Tibial artery (tissue), 4 donors: ENCODE data around the gene APCDD1.

ENCODE experiments used
- DNase-seq, 2 donors: peaks; one replicate each; pipeline ENCODE4 v3.0.0-alpha.2; 2019
- H3K27ac ChIP-seq, 2 donors: fragments of 200-600 bp; sonication (generic) in 1 of 2; 1 replicate in 1 of 2; 2 replicates in 1 of 2; pipeline ENCODE4 v1.5.1; 2018 to 2019; ENCODE audit warnings: mild to moderate bottlenecking in 1 of 2
- H3K27me3 ChIP-seq, 2 donors: fragments of 200-600 bp; sonication (generic) in 1 of 2; one replicate each; pipeline versions ENCODE4 v1.5.1 to v1.6.0; 2016 to 2019
- H3K36me3 ChIP-seq, 3 donors: fragments of 200-600 bp; sonication (generic) in 2 of 3; one replicate each; pipeline ENCODE4 v1.5.1; 2016 to 2019; ENCODE audit warnings: mild to moderate bottlenecking in 2 of 3
- H3K4me1 ChIP-seq, 4 donors: fragments of 200-600 bp; sonication (generic) in 2 of 4; 1 replicate in 3 of 4; 2 replicates in 1 of 4; pipeline ENCODE4 v1.5.1; 2016 to 2019
- H3K4me3 ChIP-seq, 2 donors: fragments of 200-600 bp; sonication (generic) in 1 of 2; 1 replicate in 1 of 2; 2 replicates in 1 of 2; pipeline ENCODE4 v1.5.1; 2018 to 2019; ENCODE audit warnings: mild to moderate bottlenecking in 2 of 2
- H3K9me3 ChIP-seq, 3 donors: fragments of 200-600 bp; sonication (generic) in 1 of 3; one replicate each; pipeline ENCODE4 v1.5.1; 2016 to 2019
- intact Hi-C: fragments of 100-400 bp; cut with DNase I; formaldehyde crosslinking; loops from one replicate; pipeline ENCODE4 v1.15.0; 2023; ENCODE audit warnings: low total_unique reads
- TF ChIP-seq, protein P1 (sequence below), 2 experiments: fragments of 200-600 bp in 1 of 2; fragments of 450-650 bp in 1 of 2; IDR thresholded peaks; one replicate each; pipeline ENCODE4 v1.5.1; 2017 to 2019; ENCODE audit warnings: antibody characterized with exemption in 2 of 2, mild to moderate bottlenecking in 1 of 2, moderate library complexity in 1 of 2

APCDD1 gene

GRCh38 chr18:10442551-10442971 lies 11.9 kb upstream of the APCDD1 start:
- Histone ChIP-seq H3K27ac (no peak overlapping the region), H3K4me1 (no peaks in the 10 kb centered on the region), H3K27me3 (no peaks in the 10 kb centered on the region), H3K9me3 (no peaks in the 10 kb centered on the region), H3K4me3 (no peak overlapping the region), H3K36me3 (no peaks in the 10 kb centered on the region)
- DNase-seq: no peak
- TF ChIP-seq, protein P1, sequence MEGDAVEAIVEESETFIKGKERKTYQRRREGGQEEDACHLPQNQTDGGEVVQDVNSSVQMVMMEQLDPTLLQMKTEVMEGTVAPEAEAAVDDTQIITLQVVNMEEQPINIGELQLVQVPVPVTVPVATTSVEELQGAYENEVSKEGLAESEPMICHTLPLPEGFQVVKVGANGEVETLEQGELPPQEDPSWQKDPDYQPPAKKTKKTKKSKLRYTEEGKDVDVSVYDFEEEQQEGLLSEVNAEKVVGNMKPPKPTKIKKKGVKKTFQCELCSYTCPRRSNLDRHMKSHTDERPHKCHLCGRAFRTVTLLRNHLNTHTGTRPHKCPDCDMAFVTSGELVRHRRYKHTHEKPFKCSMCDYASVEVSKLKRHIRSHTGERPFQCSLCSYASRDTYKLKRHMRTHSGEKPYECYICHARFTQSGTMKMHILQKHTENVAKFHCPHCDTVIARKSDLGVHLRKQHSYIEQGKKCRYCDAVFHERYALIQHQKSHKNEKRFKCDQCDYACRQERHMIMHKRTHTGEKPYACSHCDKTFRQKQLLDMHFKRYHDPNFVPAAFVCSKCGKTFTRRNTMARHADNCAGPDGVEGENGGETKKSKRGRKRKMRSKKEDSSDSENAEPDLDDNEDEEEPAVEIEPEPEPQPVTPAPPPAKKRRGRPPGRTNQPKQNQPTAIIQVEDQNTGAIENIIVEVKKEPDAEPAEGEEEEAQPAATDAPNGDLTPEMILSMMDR (IDR thresholded peaks at IDR 0.05): peak; percentile 8 to 11
- intact Hi-C loops: no loop called here

- H3K4me1 ChIP-seq: no peaks in the 10 kb centered on the region
- H3K4me3 ChIP-seq: no peak overlapping the region
- H3K36me3 ChIP-seq: no peaks in the 10 kb centered on the region
- no peak for DNase-seq
- TF ChIP-seq, protein P1 (IDR thresholded peaks at IDR 0.05): no peak
- no peaks in the 10 kb centered on the region for H3K9me3 ChIP-seq
- H3K27me3 ChIP-seq: no peaks in the 10 kb centered on the region
- no peak overlapping the region for H3K27ac ChIP-seq
- intact Hi-C loops: no loop called here
Observed at GRCh38 chr18:10443001-10443400, 11.4 kb upstream of the APCDD1 start.

DNA sequence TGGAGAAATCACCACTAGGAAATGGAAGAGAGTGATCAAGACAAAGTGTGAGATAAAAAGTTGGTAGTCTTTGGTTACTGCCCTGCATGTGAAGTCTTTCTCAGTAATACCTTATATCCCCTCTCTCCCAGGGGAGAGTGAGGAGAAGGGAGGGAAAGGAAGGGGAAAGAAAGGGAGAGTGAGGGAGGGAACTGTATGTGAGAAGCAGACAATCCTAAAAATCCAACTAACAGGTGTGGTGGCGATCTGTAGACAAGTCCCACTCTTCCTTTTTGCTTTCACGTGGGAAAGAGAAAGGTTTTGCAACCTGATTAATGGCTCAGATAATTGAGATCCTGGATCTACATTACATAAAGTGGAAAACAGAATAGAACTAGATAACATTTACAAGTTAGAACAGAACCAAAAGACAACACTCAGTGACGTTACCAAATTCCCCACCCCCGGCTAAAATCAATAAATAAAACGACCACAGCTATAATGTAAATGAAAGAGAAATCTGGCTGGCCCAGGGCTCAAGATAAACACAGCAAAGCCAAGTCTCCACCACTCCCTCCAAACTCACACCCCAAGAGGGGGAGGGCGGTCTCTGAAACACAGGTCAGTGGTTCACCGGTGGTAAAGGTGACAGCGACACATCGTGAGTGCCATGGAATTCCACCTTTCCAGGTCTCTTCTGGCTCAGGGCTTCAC lies 10.0 kb upstream of the APCDD1 start:
- Histone ChIP-seq H3K27ac (no peak overlapping the region), H3K4me3 (no peak overlapping the region)
- intact Hi-C loops: no loop called here

DNA sequence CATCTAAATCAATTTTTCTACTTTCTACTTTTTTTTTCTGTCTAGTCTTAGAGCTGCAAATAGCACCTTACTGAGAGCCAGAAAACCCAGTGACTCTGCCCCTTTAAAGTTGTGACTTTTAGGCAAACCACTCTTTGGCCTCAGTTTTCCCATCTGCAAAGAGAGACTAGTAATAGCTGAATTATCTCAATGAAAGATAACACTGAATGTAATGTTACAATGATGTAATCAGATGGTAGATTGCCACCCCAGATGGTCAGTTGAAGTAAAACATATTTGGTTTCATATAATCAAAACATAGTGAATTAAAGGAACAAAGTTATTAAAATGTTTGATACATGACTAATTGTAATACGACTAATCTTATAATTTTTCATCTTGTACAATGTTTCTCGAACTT lies 5.0 kb upstream of the APCDD1 start:
- Histone ChIP-seq H3K4me1 (peaks cover 0 to 17% (median 9%) of the 10 kb centered on the region in 4 donors), H3K9me3 (no peaks in the 10 kb centered on the region), H3K36me3 (no peaks in the 10 kb centered on the region), H3K27me3 (no peaks in the 10 kb centered on the region), H3K27ac (no peak overlapping the region), H3K4me3 (no peak overlapping the region)
- no peak for DNase-seq
- TF ChIP-seq, protein P1 (IDR thresholded peaks at IDR 0.05): no peak
- intact Hi-C loops: no loop called here

More for the DNA sequence above, 10.0 kb upstream of the APCDD1 start:
- DNase-seq: no peak
- no peaks in the 10 kb centered on the region for H3K36me3 ChIP-seq
- TF ChIP-seq, protein P1 (IDR thresholded peaks at IDR 0.05): no peak
- no peaks in the 10 kb centered on the region for H3K4me1 ChIP-seq
- H3K27me3 ChIP-seq: no peaks in the 10 kb centered on the region
- no peaks in the 10 kb centered on the region for H3K9me3 ChIP-seq

GRCh38 chr18:10450986-10451385 lies 3.4 kb upstream of the APCDD1 start:
- Histone ChIP-seq H3K4me3 (no peak overlapping the region), H3K4me1 (peaks cover 0 to 23% (median 12%) of the 10 kb centered on the region in 4 donors), H3K9me3 (no peaks in the 10 kb centered on the region), H3K36me3 (no peaks in the 10 kb centered on the region), H3K27me3 (no peaks in the 10 kb centered on the region), H3K27ac (no peak overlapping the region)
- DNase-seq: no peak
- TF ChIP-seq, protein P1 (IDR thresholded peaks at IDR 0.05): no peak
- intact Hi-C loops: loop anchor here (5.0 to 10.0 kb wide), 2 partner anchors 71 to 436 kb away; no protein-coding TSS in a partner anchor
